Astrocyte of the cerebellum (primary cell): Measurements from ENCODE around the gene PXDC1.
"Not testable (repeated sequence)": the region's sequence is repeated elsewhere in the genome, so short reads cannot be mapped to it uniquely, and the experiment has no call there.

ENCODE experiments used
- DNase-seq: peaks from one replicate; pipeline ENCODE4 v3.0.0-alpha.2; 2011; ENCODE audit warnings: low read depth
- H3K4me3 ChIP-seq: 2 replicates; pipeline ENCODE4 v1.5.1; 2011; ENCODE audit warnings: mild to moderate bottlenecking, low read depth, low read length, moderate library complexity
- CTCF ChIP-seq: IDR thresholded peaks from 2 replicates; pipeline ENCODE4 v1.5.1; 2012; ENCODE audit warnings: low read length, low read depth, moderate library complexity, mild to moderate bottlenecking; ENCODE audit errors: missing control alignments
- in situ Hi-C: cut with HindIII; loops from 2 replicates; pipeline ENCODE4 v1.10.0; 2017; ENCODE audit warnings: low sequenced_read_pairs

Gene PXDC1

DNA sequence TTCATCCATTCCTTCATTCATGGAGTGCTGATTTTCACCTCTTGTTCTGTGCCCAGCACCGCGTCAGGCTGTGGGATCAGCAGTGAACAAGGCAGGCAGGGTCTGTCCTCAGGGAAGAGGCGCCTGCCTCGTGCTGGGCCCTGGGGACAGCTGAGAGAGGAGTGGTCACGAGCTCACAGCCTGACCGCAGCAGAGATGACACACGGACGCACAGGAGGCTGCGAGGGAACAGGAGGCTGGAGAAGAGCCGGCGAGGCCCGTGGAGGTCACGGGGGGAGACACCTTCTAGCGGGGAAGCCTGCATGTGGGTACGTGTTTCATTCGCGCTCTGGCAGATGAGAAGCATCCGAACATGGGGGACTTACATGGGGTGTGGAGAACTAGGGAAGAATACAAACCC lies 27.5 kb downstream of the PXDC1 start:
- no peak for DNase-seq
- TF ChIP-seq CTCF, result no peak
- H3K4me3 ChIP-seq, result no peak overlapping the region
- in situ Hi-C loops, result no loop called here

GRCh38 chr6:3723251-3723650 lies 28.3 kb downstream of the PXDC1 start:
- no peak overlapping the region for H3K4me3 ChIP-seq
- in situ Hi-C loops, result no loop called here
- no peak for TF ChIP-seq CTCF
- DNase-seq, result no peak

- no peak for DNase-seq
- no peak overlapping the region for H3K4me3 ChIP-seq
- in situ Hi-C loops, result no loop called here
- TF ChIP-seq CTCF, result no peak
Measured at GRCh38 chr6:3722785-3723184, 28.7 kb downstream of the PXDC1 start.

GRCh38 chr6:3721810-3722621 lies 29.5 kb downstream of the PXDC1 start:
- no peak for TF ChIP-seq CTCF
- H3K4me3 ChIP-seq, result no peak overlapping the region
- peak; percentile 34 for DNase-seq
- in situ Hi-C loops, result no loop called here

DNA sequence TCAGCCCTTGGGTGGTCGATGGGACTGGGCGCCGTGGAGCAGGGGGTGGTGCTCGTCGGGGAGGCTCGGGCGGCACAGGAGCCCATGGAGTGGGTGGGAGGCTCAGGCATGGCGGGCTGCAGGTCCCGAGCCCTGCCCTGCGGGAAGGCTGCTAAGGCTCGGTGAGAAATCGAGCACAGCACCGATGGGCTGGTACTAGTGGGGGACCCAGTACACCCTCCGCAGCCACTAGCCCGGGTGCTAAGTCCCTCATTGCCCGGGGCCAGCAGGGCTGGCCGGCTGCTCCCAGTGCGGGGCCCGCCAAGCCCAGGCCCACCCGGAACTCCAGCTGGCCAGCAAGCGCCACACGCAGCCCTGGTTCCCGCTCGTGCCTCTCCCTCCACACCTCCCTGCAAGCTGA lies 30.7 kb downstream of the PXDC1 start:
- DNase-seq, H3K4me3 ChIP-seq, in situ Hi-C loops: not testable (repeated sequence)

- H3K4me3 ChIP-seq, result no peak overlapping the region
- no peak for TF ChIP-seq CTCF
- no peak for DNase-seq
- in situ Hi-C loops, result loop anchor here (5.0 kb wide), 1 partner anchor 447 kb away; no protein-coding TSS in a partner anchor
Measured at GRCh38 chr6:3719462-3720308, 31.8 kb downstream of the PXDC1 start.

DNA sequence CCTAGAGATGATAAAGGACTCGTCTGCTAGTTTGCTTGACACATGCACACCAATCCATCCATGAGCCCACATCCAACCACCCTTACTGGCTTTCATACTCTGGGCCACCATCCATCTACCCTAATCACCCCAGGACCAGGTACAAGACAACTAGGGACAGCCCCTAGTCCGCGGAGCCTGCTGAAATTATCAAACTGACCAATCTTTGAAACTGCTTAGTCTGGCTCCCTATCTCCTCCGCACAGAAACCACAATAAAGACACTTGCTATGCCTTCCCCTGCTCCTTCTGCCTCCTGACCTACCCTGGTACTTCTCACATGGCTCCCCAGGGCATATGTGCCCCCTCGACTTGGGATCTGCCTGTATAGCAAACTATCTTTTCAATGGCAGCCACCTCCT lies 33.1 kb downstream of the PXDC1 start:
- TF ChIP-seq CTCF, result no peak
- DNase-seq, result no peak
- in situ Hi-C loops, result loop anchor here (5.0 kb wide), 1 partner anchor 446 kb away; no protein-coding TSS in a partner anchor
- no peak overlapping the region for H3K4me3 ChIP-seq
